ENCODE results near the gene ICAM4. TPM values are rescaled to one million over a fixed set of nuclear protein-coding genes. Genes with fewer than 3 reads are reported as not detected.
A peak's percentile ranks its signal among the peaks of the same experiment; 100 is the strongest.

ICAM4 gene
- total and polyA plus RNA-seq, 9 of the 15 experiments (the other 6 are each of a cell fraction or from before 2014, with no cell fraction given) = 14.1 to 86.1 (median 29.6) TPM

DNA sequence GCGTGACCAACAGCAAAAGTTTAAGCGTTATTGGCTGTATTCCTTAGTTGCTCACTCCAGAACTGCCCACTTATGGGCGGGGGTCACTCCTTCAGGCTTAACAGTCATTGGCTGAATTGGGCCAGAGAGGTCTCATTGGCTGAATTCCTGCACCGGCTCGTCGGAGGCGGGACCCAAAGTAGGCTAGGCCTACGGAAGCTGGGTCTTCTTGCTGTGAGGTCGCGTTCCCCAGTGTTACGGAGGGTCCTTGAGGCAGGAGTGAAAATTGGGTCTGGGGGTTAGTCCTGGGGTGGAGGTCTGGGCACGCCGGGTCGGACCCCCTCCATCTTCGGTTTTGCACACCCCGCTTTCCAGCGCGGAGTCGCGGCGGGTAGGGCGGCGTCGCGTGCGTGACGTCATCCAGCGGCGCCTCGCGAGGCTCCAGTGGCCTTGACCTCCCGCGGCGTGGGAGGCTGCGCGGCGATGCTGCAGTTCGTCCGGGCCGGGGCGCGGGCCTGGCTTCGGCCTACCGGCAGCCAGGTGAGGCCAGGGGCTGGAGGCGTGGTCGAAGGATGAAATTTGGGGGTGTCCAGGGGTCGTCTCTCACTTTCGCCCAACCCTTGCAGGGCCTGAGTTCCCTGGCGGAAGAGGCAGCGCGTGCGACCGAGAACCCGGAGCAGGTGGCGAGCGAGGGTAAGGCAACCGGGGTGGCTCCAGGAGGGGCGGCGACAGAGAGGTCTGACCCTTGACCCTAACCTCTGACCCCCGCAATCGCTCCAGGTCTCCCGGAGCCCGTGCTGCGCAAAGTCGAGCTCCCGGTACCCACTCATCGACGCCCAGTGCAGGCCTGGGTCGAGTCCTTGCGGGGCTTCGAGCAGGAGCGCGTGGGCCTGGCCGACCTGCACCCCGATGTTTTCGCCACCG, 34.7 kb upstream of the ICAM4 start, which contains the start of gene MRPL4 (continued):
- TF ChIP-seq, protein P1, sequence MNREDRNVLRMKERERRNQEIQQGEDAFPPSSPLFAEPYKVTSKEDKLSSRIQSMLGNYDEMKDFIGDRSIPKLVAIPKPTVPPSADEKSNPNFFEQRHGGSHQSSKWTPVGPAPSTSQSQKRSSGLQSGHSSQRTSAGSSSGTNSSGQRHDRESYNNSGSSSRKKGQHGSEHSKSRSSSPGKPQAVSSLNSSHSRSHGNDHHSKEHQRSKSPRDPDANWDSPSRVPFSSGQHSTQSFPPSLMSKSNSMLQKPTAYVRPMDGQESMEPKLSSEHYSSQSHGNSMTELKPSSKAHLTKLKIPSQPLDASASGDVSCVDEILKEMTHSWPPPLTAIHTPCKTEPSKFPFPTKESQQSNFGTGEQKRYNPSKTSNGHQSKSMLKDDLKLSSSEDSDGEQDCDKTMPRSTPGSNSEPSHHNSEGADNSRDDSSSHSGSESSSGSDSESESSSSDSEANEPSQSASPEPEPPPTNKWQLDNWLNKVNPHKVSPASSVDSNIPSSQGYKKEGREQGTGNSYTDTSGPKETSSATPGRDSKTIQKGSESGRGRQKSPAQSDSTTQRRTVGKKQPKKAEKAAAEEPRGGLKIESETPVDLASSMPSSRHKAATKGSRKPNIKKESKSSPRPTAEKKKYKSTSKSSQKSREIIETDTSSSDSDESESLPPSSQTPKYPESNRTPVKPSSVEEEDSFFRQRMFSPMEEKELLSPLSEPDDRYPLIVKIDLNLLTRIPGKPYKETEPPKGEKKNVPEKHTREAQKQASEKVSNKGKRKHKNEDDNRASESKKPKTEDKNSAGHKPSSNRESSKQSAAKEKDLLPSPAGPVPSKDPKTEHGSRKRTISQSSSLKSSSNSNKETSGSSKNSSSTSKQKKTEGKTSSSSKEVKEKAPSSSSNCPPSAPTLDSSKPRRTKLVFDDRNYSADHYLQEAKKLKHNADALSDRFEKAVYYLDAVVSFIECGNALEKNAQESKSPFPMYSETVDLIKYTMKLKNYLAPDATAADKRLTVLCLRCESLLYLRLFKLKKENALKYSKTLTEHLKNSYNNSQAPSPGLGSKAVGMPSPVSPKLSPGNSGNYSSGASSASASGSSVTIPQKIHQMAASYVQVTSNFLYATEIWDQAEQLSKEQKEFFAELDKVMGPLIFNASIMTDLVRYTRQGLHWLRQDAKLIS (CRISPR knock-in tag; IDR thresholded peaks at IDR 0.05) = peak; percentile 74; the same call in 1 of the 2 replicates
- TF ChIP-seq TGIF2 (CRISPR knock-in tag; IDR thresholded peaks at IDR 0.05) (0 out of 2 replicates have a peak, but pooled peaks have one; percentile 55), E4F1 (CRISPR knock-in tag; IDR thresholded peaks at IDR 0.05; ENCODE audit: borderline replicate concordance) (no peak), ZBED1 (IDR thresholded peaks at IDR 0.05) (peak; percentile 64; the same call in 1 of the 2 replicates), GABPB2 (CRISPR knock-in tag; conservative IDR thresholded peaks at IDR 0.05) (no peak), MAX (CRISPR knock-in tag; IDR thresholded peaks at IDR 0.05) (peak; percentile 98), NFATC3 (IDR thresholded peaks at IDR 0.05) (no peak), DEAF1 (CRISPR knock-in tag; IDR thresholded peaks at IDR 0.05) (no peak), HDAC1 (IDR thresholded peaks at IDR 0.05) (peak in 1 of 2 experiments; percentile 99; a peak in 3 of 4 replicates), SAFB2 (IDR thresholded peaks at IDR 0.05; ENCODE audit: borderline replicate concordance, low read depth, low read length, severe bottlenecking) (no peak), TEAD4 (IDR thresholded peaks at IDR 0.05; ENCODE audit: low read length) (no peak; the same call in 1 of the 2 replicates), TEAD4 (CRISPR knock-in tag; IDR thresholded peaks at IDR 0.05; ENCODE audit: borderline replicate concordance) (no peak), EWSR1 (IDR thresholded peaks at IDR 0.05; ENCODE audit: borderline replicate concordance, low read depth, partially characterized antibody) (no peak), ZBTB34 (CRISPR knock-in tag; IDR thresholded peaks at IDR 0.05) (no peak), STAG1 (CRISPR knock-in tag; IDR thresholded peaks at IDR 0.05; ENCODE audit: borderline replicate concordance) (no peak), GATA2 (CRISPR knock-in tag; IDR thresholded peaks at IDR 0.05) (no peak), ZKSCAN1 (IDR thresholded peaks at IDR 0.05; ENCODE audit: low read depth, low read length) (0 out of 2 replicates have a peak, but pooled peaks have one; percentile 60)
